Thyroid gland (tissue), 4 donors: ENCODE results near the gene ZMYND19. TPM values are rescaled to one million over a fixed set of nuclear protein-coding genes. Genes with fewer than 3 reads are reported as not detected.

ENCODE experiments used
- DNase-seq, 2 donors: peaks; one replicate each; pipeline ENCODE4 v3.0.0-alpha.2; 2019
- H3K27ac ChIP-seq, 3 donors: fragments of 200-600 bp; sonication (generic); 1 replicate in 2 of 3; 2 replicates in 1 of 3; pipeline ENCODE4 v1.5.1; 2016 to 2019; ENCODE audit warnings: mild to moderate bottlenecking in 1 of 3, moderate library complexity in 1 of 3
- H3K27me3 ChIP-seq: fragments of 200-600 bp; sonication (generic); one replicate; pipeline ENCODE4 v1.5.1; 2019
- H3K36me3 ChIP-seq, 2 donors: fragments of 200-600 bp; sonication (generic); one replicate each; pipeline ENCODE4 v1.5.1; 2016 to 2019
- H3K4me1 ChIP-seq, 2 donors: fragments of 200-600 bp; sonication (generic); one replicate each; pipeline ENCODE4 v1.5.1; 2017 to 2019
- H3K4me3 ChIP-seq, 3 donors: fragments of 200-600 bp; sonication (generic); replicated peaks in 1 of 3; 1 replicate in 2 of 3; 2 replicates in 1 of 3; pipeline ENCODE4 v1.5.1; 2016; ENCODE audit warnings: mild to moderate bottlenecking in 1 of 3
- H3K9me3 ChIP-seq: fragments of 200-600 bp; sonication (generic); one replicate; pipeline ENCODE4 v1.5.1; 2017
- CTCF ChIP-seq, 6 experiments: fragments of 200-600 bp in 3 of 6; fragments of 450-650 bp in 3 of 6; sonication (generic) in 3 of 6; IDR thresholded peaks; one replicate each; pipeline ENCODE4 v1.5.1; 2016 to 2019; ENCODE audit warnings: antibody characterized with exemption in 6 of 6, mild to moderate bottlenecking in 2 of 6, inconsistent platforms in 1 of 6, moderate library complexity in 1 of 6
- POLR2A ChIP-seq, 2 donors: fragments of 450-650 bp; IDR thresholded peaks; one replicate each; pipeline ENCODE4 v1.6.1; 2017; ENCODE audit warnings: antibody characterized with exemption in 2 of 2, mild to moderate bottlenecking in 2 of 2, moderate library complexity in 1 of 2
- WGBS, 2 donors: methylation state at CpG; one replicate each; pipeline ENCODE4 v1.1.5; 2017; 5-methylcytosine and 5-hydroxymethylcytosine counted together
- intact Hi-C: fragments of 100-400 bp; cut with DNase I; formaldehyde crosslinking; loops from one replicate; pipeline ENCODE4 v1.15.1; 2023
- total RNA-seq, 4 donors: library from RNA; depleted of rRNA; stranded (reverse); fragments of >200 nt; gene quantifications; one replicate each; pipeline ENCODE4 v1.2.3, GENCODE V29; 2016

Gene ZMYND19
- total RNA-seq, 4 donors from 2014 or later, result 8.7 to 14.3 (median 9.5) TPM

- intact Hi-C loops, result loop anchor here (10.0 kb wide), 1 partner anchor 65 kb away; the partner anchor contains the start of genes MRPL41 and PNPLA7
- peak; percentile 54 to 61 for DNase-seq
- no peaks in the 10 kb centered on the region for H3K27me3 ChIP-seq
- peak overlapping the region; percentile 68 to 83 (median 71) for H3K27ac ChIP-seq
- peaks cover 13 to 14% of the 10 kb centered on the region in 2 donors for H3K36me3 ChIP-seq
- WGBS, 2 donors, result 1% methylated on average over 16 to 37 of the region's 58 CpGs
- no peaks in the 10 kb centered on the region for H3K9me3 ChIP-seq
- H3K4me1 ChIP-seq, result peaks cover 28 to 36% of the 10 kb centered on the region in 2 donors
- TF ChIP-seq CTCF (IDR thresholded peaks at IDR 0.05) (no peak), POLR2A (IDR thresholded peaks at IDR 0.05) (peak in 1 of 2 donors; percentile 14)
- peak overlapping the region; percentile 40 to 84 (median 45) for H3K4me3 ChIP-seq
Observed at GRCh38 chr9:137619240-137620047, 29.1 kb upstream of the ZMYND19 start.

- WGBS, 2 donors, result 0% methylated on average over 35 to 44 of the region's 94 CpGs
- TF ChIP-seq CTCF (IDR thresholded peaks at IDR 0.05), result no peak
- peak in 1 of 2 donors; percentile 77 for TF ChIP-seq POLR2A (IDR thresholded peaks at IDR 0.05)
- Histone ChIP-seq H3K27me3 (no peaks in the 10 kb centered on the region), H3K27ac (peak within 1 kb of the TSS; percentile 71 to 86 (median 85)), H3K4me1 (peaks cover 28 to 36% of the 10 kb centered on the region in 2 donors), H3K4me3 (peak within 1 kb of the TSS; percentile 69 to 85 (median 85)), H3K9me3 (no peaks in the 10 kb centered on the region), H3K36me3 (peaks cover 20 to 24% of the 10 kb centered on the region in 2 donors)
- intact Hi-C loops, result loop anchor here (10.0 kb wide), 1 partner anchor 64 kb away; the partner anchor contains the start of genes MRPL41 and PNPLA7
- peak; percentile 79 to 87 for DNase-seq
Observed at GRCh38 chr9:137618105-137619067, 28.1 kb upstream of the ZMYND19 start, which contains the start of gene EHMT1. Gene EHMT1 (plus strand): TSS chr9:137619005. CDS start chr9:137619029, 24 bp downstream.

- intact Hi-C loops, result loop anchor here (10.0 kb wide), 1 partner anchor 61 kb away; the partner anchor contains the start of genes MRPL41 and PNPLA7
- no peak for DNase-seq
- 92% methylated on average over 5 to 9 of the region's 19 CpGs for WGBS, 2 donors
Observed at GRCh38 chr9:137615387-137615871, 25.1 kb upstream of the ZMYND19 start.

More at GRCh38 chr9:137615387-137615871, 25.1 kb upstream of the ZMYND19 start:
- peaks cover 34 to 45% of the 10 kb centered on the region in 2 donors for H3K4me1 ChIP-seq
- no peak for TF ChIP-seq CTCF (IDR thresholded peaks at IDR 0.05)
- H3K36me3 ChIP-seq, result peaks cover 20 to 24% of the 10 kb centered on the region in 2 donors
- no peak overlapping the region for H3K4me3 ChIP-seq
- no peaks in the 10 kb centered on the region for H3K27me3 ChIP-seq
- no peaks in the 10 kb centered on the region for H3K9me3 ChIP-seq
- H3K27ac ChIP-seq, result no peak overlapping the region
